HUDEP-2 (cell line): ENCODE data around the gene NRG3.
"Not testable (repeated sequence)": the region's sequence is repeated elsewhere in the genome, so short reads cannot be mapped to it uniquely, and the experiment has no call there.

Source experiments
- DNase-seq, 76 experiments: peaks; one replicate each; lab custom pipeline; 2025; ENCODE audit not compliant: unreplicated experiment in 76 of 76; lab: John Stamatoyannopoulos, UW

Gene NRG3

GRCh38 chr10:82267014-82267413 is 392.0 kb downstream of the NRG3 start:
- no peak for DNase-seq

GRCh38 chr10:82267465-82267864 is 392.5 kb downstream of the NRG3 start:
- no peak for DNase-seq

- no peak for DNase-seq
These were observed 393.0 kb downstream of the NRG3 start for GRCh38 chr10:82267960-82268359.

- DNase-seq: no peak
These were observed 402.6 kb downstream of the NRG3 start for GRCh38 chr10:82277591-82277990.

GRCh38 chr10:82278401-82279182 is 403.6 kb downstream of the NRG3 start:
- DNase-seq: no peak

- no peak for DNase-seq
These were observed 407.9 kb downstream of the NRG3 start for GRCh38 chr10:82282782-82283456.

GRCh38 chr10:82284180-82284579 is 409.2 kb downstream of the NRG3 start:
- no peak for DNase-seq

- no peak for DNase-seq
These were observed 413.5 kb downstream of the NRG3 start for GRCh38 chr10:82288461-82288881.

- DNase-seq: no peak
These were observed 415.0 kb downstream of the NRG3 start for GRCh38 chr10:82289945-82290344.

GRCh38 chr10:82294874-82295378 is 419.9 kb downstream of the NRG3 start:
- no peak for DNase-seq

GRCh38 chr10:82308641-82309040 is 433.6 kb downstream of the NRG3 start:
- no peak for DNase-seq

GRCh38 chr10:82310839-82311238 is 435.8 kb downstream of the NRG3 start:
- no peak for DNase-seq

GRCh38 chr10:82313401-82313800 is 438.4 kb downstream of the NRG3 start:
- no peak for DNase-seq

GRCh38 chr10:82318534-82318933 is 443.5 kb downstream of the NRG3 start:
- DNase-seq: no peak

- no peak for DNase-seq
These were observed 444.1 kb downstream of the NRG3 start for GRCh38 chr10:82319074-82319473.

GRCh38 chr10:82319562-82319961 is 444.6 kb downstream of the NRG3 start:
- DNase-seq: no peak

- DNase-seq: no peak
These were observed 446.7 kb downstream of the NRG3 start for GRCh38 chr10:82321724-82322123.

- DNase-seq: no peak
These were observed 456.7 kb downstream of the NRG3 start for GRCh38 chr10:82331716-82332115.

GRCh38 chr10:82335831-82336230 is 460.8 kb downstream of the NRG3 start:
- DNase-seq: no peak

- no peak for DNase-seq
These were observed 465.2 kb downstream of the NRG3 start for GRCh38 chr10:82340166-82340565.

GRCh38 chr10:82349590-82349989 is 474.6 kb downstream of the NRG3 start:
- DNase-seq: not testable (repeated sequence)

GRCh38 chr10:82353381-82353780 is 478.4 kb downstream of the NRG3 start:
- no peak for DNase-seq
